GM04503 (cell line): Measurements from ENCODE around the gene CD37.
"Not testable (repeated sequence)": the region's sequence is repeated elsewhere in the genome, so short reads cannot be mapped to it uniquely, and the experiment has no call there.

ENCODE experiments used
- DNase-seq: peaks from one replicate; pipeline ENCODE4 v3.0.0-alpha.2; 2012; ENCODE audit warnings: low read depth

CD37 gene

GRCh38 chr19:49328741-49329140 lies 6.5 kb upstream of the CD37 start:
- DNase-seq, result no peak

GRCh38 chr19:49331187-49331586 lies 4.0 kb upstream of the CD37 start:
- not testable (repeated sequence) for DNase-seq

DNA sequence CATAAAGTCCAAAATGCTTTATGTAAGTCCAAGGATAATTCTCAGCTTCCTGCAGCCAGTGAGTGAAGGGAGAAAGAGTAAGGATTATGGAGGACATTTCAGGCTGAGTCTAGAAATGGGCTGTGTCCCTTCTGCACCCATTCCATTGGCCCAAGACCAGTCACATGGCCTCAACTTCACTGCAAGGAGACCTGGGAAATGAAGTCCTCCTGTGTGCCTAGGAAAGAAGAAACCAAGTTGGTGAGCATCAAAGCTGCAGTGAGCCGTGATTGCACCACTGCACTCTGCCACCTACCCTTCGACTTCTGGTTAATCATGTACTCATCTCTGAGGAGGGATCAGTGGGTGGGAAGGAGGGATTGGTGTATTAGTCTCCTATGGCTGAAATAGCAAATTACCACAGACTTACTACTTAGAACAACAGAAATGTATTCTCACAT lies 3.6 kb upstream of the CD37 start:
- DNase-seq, result no peak

DNA sequence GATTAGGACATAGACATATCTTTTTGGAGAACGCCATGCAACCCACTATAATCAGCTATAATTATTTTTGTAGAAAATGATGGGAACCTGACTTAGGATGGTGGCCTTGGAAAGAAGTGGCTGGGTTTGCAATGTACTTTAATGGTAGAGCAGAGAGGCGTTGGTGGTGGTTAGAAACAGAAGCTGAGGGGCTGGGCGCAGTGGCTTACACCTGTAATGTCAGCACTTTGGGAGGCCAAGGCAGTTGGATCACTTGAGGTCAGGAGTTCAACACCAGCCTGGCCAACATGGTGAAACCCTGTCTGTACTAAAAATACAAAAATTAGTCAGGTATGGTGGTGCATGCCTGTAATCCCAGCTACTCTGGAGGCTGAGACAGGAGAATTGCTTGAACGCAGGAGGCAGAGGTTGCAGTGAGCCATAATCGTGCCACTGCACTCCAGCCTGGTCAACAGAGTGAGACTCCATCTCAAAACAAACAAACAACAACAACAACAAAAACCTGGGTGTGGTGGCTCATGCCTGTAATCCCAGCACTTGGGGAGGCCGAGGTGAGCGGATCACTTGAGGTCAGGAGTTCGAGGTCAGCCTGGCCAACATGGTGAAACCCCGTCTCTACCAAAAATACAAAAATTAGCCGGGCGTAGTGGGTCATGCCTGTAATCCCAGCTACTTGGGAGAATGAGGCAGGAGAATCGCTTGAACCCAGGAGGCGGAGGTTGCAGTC lies 2.4 kb upstream of the CD37 start:
- not testable (repeated sequence) for DNase-seq

GRCh38 chr19:49333418-49333805 lies 1.8 kb upstream of the CD37 start:
- DNase-seq, result no peak

DNA sequence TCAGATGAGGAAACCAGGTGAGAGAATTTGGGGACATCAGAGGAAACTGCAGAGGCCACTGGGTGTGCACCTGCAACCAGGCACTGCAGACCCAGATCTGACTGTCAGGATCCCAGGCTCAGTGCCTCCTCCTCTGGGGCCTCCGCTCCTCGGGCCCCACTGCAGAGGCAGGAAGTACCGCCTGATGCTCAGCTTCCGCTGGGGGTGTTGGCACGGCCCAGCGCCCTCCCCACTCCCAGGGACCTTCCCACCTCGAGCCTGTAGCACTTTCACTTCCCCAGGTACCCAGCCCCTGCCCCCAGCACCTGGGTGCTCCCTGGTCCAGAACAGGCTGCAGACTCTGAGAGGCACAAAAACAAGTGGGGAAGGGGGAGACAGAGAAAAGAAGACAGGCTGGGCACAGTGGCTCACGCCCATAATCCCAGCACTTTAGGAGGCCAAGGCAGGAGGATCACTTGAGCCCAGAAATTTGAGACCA lies 1.4 kb upstream of the CD37 start:
- DNase-seq, result no peak

DNA sequence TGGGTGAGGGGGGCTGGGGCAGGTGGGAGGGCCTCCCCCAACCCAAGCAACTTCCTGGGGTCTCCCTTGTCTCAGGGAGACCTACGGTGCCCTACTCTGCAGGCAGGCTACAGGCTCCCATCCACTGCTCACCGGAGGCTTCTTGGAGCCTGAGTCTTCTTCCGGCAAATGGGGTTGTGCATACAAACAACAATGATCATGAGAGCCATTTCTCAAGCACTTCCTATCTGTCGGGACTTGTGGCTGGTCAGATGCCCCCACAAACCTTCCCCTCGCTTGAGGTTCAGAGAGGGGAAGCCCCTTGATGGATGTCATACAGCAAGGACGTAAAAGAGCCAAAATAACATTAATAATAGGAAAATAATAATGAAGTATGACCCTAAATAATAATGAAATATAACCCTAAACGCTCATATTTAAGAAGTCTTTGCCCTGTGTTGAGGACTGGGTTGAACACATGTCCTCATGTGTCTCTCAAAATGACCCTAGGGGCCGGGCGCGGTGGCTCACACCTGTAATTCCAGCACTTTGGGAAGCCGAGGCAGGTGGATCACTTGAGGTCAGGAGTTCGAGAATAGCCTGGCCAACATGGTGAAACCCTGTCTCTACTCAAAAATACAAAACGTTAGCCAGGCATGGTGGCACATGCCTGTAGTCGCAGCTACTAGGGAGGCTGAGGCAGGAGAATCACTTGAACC lies 727 bp downstream of the CD37 start:
- DNase-seq, result no peak

- no peak for DNase-seq
These were observed 1.5 kb downstream of the CD37 start for GRCh38 chr19:49336482-49337266.

- no peak for DNase-seq
These were observed 2.2 kb downstream of the CD37 start for GRCh38 chr19:49337267-49338022.

- DNase-seq, result no peak
These were observed 2.9 kb downstream of the CD37 start for GRCh38 chr19:49338023-49338677.

DNA sequence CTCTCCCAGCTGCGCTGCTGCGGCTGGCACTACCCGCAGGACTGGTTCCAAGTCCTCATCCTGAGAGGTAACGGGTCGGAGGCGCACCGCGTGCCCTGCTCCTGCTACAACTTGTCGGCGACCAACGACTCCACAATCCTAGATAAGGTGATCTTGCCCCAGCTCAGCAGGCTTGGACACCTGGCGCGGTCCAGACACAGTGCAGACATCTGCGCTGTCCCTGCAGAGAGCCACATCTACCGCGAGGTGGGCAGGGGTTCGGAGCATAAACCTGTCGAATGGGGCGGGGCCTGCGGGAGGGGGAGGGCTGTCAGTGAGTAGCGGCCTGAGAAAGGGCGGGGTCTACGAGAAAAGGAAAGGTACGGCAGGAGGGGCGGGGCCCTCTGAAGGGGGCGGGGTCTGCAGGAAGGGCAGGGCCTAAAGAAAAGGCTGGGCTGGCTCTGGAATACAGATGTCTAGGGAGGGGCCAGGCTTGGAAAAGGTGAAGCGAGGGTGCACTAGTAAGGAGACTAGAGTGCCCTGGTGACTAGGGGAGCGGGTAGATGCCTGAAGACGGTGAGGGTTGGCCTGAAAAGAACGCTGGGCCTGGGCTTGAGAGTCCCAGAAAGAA lies 3.6 kb downstream of the CD37 start:
- no peak for DNase-seq

DNA sequence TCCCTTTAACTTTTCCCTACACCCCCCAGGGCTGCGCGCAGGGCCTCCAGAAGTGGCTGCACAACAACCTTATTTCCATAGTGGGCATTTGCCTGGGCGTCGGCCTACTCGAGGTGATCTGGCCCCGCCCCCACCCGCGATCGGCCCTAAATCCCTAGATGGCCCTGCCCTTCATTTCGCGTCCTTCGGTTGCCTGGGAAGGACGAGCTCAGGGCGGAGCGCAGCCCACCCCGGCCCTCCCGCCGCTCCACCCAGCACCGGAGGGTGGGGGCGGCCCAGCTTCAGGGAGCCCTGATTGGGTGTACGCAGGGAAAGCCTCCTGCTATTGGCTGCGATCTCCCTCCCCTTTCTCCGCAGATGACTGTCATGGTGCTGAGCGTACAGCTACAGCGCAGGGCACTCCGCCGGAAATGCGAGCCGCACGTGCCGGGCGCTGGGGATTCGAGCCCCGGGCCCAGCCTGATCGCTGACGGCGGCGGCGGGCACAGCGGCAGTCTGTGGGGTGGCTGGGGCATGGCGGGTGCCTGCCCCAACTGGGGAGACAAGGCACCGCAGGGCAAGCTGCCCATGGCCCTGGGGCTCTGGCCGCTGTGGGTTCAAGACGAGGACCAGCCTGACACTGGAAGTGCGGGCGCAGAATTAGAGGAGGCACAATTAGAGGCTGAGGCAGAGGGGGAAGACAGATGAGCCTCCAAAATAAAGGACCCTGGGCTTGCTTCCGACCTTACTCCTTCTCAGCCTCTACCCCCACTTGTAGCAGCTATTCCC lies 4.3 kb downstream of the CD37 start:
- DNase-seq, result no peak

GRCh38 chr19:49340069-49340864 lies 5.1 kb downstream of the CD37 start:
- DNase-seq, result no peak

- no peak for DNase-seq
These were observed 5.9 kb downstream of the CD37 start for GRCh38 chr19:49340865-49341718.

- no peak for DNase-seq
These were observed 7.1 kb downstream of the CD37 start for GRCh38 chr19:49342291-49342721.

DNA sequence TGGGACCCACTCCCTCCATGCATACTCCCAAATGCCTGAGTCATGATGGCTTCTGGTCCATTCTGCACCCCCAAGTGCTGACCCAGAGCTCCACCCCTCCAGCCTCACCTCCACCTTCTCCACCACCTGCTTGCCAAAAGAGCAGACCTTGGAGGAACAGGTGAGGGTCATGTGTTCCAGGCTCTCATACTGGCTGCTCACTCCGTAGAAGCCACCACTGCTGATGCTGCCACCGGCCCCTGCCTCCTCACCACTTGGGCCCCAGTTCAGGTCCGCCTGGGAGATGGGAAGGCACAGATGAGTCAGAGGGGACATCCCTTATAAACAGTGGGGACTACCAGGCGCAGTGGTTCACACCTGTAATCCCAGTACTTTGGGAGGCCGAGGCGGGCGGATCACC lies 7.9 kb downstream of the CD37 start:
- DNase-seq, result no peak

DNA sequence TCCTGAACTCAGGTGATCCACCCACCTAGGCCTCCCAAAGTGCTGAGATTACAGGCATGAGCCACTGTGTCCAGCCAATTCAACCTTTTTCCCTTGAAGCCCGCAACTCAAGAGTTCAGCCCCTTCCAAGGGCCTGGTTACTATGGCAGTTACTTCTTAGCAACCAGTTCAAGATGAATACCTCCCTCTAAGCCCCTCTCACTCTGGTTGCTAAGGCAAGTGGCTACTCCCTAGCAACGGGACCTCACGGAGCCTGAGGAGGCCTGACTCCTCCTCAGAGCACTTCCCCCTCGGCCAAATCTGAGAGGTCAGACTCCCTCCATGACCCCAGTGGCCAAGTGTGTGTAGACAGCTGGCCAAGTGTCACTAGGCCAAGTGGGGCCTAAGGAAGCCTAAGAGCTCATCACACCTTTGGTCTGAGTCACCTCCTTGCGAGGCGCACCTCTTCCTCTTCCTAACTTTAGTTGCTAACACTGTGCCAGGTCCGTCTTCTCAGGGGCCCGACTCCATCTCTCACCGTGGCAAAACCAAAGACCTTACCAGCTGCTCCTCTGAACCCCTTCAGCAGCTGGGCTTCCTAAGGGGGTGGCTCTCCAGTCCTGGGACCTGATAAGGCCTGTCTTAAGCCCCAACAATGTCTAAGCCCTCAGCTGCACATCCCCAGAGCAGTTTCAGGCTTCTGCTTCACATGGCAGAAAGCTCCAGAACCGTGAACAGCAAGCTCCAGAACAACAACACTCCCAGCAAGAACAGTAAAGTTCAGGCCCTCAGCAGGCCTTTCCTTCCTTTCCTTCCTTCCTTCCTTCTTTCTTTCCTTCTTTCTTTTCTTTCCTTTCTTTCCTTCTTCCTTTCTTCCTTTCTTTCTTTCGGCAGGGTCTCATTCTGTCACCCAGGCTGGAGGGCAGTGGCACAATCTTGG lies 9.6 kb downstream of the CD37 start:
- no peak for DNase-seq
